Lower lobe of right lung (tissue), 2 donors: ENCODE results near the gene PELI2. TPM values are rescaled to one million over a fixed set of nuclear protein-coding genes. Genes with fewer than 3 reads are reported as not detected.

ENCODE experiments used
- ATAC-seq, 2 donors: fragments of 200-7000 bp; cut with Tn5 transposase; one replicate each; pipeline ENCODE4 v1.9.1; 2020 to 2022; ENCODE audit warnings: mild to moderate bottlenecking in 2 of 2, moderate library complexity in 2 of 2
- DNase-seq: peaks from one replicate; pipeline ENCODE4 v3.0.0-alpha.2; 2020
- H3K27ac ChIP-seq: fragments of 200-600 bp; one replicate; pipeline ENCODE4 v1.8.0; 2022
- H3K27me3 ChIP-seq: fragments of 200-600 bp; one replicate; pipeline ENCODE4 v1.8.0; 2022; ENCODE audit warnings: low read depth
- H3K36me3 ChIP-seq: fragments of 200-600 bp; one replicate; pipeline ENCODE4 v1.8.0; 2022; ENCODE audit warnings: mild to moderate bottlenecking
- H3K4me1 ChIP-seq: fragments of 200-600 bp; one replicate; pipeline ENCODE4 v1.8.0; 2022
- H3K4me3 ChIP-seq: fragments of 200-600 bp; one replicate; pipeline ENCODE4 v1.8.0; 2022; ENCODE audit warnings: mild to moderate bottlenecking
- H3K9me3 ChIP-seq: fragments of 200-600 bp; one replicate; pipeline ENCODE4 v1.8.0; 2022
- intact Hi-C: fragments of 100-400 bp; cut with DNase I; formaldehyde crosslinking; loops from one replicate; pipeline ENCODE4 v1.11.0; 2022
- total RNA-seq: library from RNA; stranded (reverse); fragmentation: NEBNext Ultra II Directional; extraction: Animal tissue kit (Norgen Biotek cat#: 25700); gene quantifications from one replicate; pipeline ENCODE4 v1.2.1, GENCODE V29; 2021
- TF ChIP-seq, protein P1 (sequence below): fragments of 200-600 bp; IDR thresholded peaks from one replicate; pipeline ENCODE4 v1.8.0; 2022; ENCODE audit warnings: antibody characterized with exemption, mild to moderate bottlenecking
- donor health status: DM: no; HTN: yes; CAD: no; lungs with severe emphysema.

The PELI2 gene
- total RNA-seq, 1 donor from 2014 or later: 22.2 TPM

DNA sequence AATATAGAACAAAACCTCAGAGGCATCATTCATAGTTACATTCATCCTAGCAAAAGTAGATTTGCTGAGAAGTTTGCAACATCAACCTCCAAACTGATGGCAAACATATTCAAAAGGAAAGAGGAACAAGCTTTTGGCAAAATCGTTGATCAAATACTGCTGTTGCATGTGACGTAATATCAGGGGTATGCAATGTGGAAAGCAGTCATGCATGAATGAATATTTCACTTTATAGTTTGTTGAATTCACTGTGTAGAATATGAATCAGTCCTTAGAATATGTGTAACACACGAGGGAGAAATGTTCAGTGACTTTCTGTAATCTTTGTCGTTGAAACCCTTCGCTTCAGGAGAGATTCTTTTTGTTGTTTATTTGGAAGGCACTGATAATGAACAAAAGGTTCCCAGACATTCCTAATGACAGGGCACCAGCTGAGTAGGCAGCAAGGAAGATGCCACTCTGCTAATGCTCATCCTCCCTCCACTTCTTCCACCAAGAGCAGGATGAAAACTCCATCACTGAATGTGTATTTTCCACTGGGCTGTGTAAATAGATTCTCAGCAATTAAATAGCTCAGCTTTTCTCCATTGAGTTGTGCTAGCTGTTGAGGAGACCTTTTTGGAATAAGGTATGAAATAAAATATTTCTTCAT lies 126.1 kb downstream of the PELI2 start:
- Histone ChIP-seq H3K9me3 (no peaks in the 10 kb centered on the region), H3K4me3 (no peak overlapping the region), H3K36me3 (no peaks in the 10 kb centered on the region), H3K27me3 (no peaks in the 10 kb centered on the region), H3K27ac (no peak overlapping the region), H3K4me1 (no peaks in the 10 kb centered on the region)
- intact Hi-C loops: no loop called here
- ATAC-seq (no peak), DNase-seq (no peak)
- TF ChIP-seq, protein P1, sequence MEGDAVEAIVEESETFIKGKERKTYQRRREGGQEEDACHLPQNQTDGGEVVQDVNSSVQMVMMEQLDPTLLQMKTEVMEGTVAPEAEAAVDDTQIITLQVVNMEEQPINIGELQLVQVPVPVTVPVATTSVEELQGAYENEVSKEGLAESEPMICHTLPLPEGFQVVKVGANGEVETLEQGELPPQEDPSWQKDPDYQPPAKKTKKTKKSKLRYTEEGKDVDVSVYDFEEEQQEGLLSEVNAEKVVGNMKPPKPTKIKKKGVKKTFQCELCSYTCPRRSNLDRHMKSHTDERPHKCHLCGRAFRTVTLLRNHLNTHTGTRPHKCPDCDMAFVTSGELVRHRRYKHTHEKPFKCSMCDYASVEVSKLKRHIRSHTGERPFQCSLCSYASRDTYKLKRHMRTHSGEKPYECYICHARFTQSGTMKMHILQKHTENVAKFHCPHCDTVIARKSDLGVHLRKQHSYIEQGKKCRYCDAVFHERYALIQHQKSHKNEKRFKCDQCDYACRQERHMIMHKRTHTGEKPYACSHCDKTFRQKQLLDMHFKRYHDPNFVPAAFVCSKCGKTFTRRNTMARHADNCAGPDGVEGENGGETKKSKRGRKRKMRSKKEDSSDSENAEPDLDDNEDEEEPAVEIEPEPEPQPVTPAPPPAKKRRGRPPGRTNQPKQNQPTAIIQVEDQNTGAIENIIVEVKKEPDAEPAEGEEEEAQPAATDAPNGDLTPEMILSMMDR: no peak

DNA sequence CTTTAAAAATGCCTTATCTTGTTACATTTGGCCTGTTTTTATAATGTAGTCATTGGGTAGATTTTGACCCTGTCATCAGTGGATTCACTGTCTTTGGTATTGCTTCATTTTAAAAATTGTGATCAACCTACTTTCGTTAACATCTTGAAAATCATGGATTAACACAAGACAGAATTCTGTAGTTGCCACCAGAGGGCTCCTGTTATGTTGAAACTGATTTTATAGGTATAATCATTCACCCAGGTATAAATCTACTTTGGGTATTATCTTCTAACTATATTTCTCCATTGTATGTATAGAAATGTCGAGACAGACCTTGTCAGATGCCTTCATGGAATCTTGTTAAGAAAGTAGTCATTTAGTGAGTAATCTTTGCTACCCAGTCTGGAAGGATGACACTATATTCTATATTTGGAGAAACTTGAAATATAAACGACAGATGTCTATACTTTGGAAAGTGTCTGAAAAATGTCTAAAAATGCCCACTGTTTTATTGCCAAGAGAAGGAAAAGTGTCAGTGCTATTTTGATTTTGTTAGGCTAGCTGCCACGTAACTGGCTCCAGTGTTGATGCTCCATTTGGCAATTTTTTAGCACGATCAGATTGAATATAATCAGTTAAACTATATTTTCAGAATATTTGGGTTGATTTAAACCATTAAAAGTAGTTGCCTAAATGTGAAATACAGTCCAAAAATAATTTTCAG lies 129.4 kb downstream of the PELI2 start:
- intact Hi-C loops: no loop called here
- Histone ChIP-seq H3K27ac (no peak overlapping the region), H3K9me3 (no peaks in the 10 kb centered on the region), H3K4me3 (no peak overlapping the region), H3K36me3 (no peaks in the 10 kb centered on the region), H3K4me1 (no peaks in the 10 kb centered on the region), H3K27me3 (no peaks in the 10 kb centered on the region)
- DNase-seq (no peak), ATAC-seq (no peak)
- TF ChIP-seq, protein P1: no peak

DNA sequence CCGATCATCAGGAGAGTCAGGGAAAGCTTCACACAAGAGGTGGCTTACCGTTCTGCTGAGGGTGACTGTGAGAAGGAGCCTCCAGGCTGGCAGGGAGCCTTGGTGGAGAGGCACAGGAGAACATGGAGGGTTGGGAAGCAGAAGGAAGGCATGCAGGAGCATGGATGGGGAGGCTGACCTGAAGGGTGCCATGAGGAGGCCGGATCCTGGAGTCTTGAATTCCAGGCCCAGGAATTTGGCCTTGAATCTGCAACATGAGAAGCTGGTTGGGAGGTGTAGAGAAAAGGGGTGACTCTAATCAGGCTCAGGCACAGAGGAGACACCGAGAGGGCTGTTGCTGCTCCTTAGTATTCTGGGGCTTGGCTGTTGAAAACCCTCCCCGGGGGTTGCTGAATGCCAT lies 130.2 kb downstream of the PELI2 start:
- Histone ChIP-seq H3K27me3 (no peaks in the 10 kb centered on the region), H3K4me3 (no peak overlapping the region), H3K4me1 (no peaks in the 10 kb centered on the region), H3K27ac (no peak overlapping the region), H3K36me3 (no peaks in the 10 kb centered on the region), H3K9me3 (no peaks in the 10 kb centered on the region)
- no peak for DNase-seq
- TF ChIP-seq, protein P1: no peak
- ATAC-seq: no peak
- intact Hi-C loops: no loop called here

DNA sequence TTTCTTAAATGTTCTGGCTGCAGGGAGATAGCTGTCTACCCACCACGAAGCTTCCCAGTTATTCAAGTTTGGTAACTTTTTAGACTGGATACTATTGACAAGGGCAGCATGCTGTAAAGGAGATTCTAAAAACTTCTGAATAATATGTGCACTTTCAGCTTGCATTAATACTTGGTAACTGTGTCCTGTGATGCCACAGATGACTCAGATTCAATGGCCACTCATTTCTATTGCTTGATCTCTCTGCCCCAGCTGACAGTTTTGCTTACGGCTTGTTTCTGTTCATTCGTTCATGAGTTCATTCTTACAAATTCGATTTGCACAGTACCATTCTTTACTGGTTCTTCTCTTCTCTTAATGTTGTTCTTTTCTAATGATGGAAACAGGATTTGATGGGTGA lies 142.8 kb downstream of the PELI2 start:
- H3K4me1 ChIP-seq: no peaks in the 10 kb centered on the region
- ATAC-seq (no peak), DNase-seq (no peak)
- TF ChIP-seq, protein P1: no peak
- intact Hi-C loops: no loop called here
- H3K27me3 ChIP-seq: no peaks in the 10 kb centered on the region
- H3K9me3 ChIP-seq: peaks cover 4% of the 10 kb centered on the region
- no peaks in the 10 kb centered on the region for H3K36me3 ChIP-seq
- H3K4me3 ChIP-seq: no peak overlapping the region
- H3K27ac ChIP-seq: no peak overlapping the region

DNA sequence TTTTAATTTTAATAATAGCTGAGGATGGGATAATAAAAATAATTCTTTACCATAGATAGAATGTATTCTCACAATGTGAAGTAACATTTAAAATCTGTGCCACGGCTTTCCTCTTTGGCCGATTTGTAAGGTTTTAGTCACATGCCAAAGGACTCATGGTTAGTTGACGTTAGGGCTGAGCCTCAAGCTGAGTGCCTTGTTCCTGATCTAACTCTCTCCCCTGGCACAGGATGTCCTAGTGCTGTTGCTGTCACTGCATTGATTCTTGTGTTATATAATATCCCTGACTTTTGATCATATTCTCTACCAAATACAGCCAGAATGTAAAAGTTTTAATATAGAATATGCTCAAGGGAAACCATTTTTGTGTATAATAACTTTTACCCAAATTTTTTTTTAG lies 144.3 kb downstream of the PELI2 start:
- DNase-seq: no peak

More for the DNA sequence above, 144.3 kb downstream of the PELI2 start:
- Histone ChIP-seq H3K4me3 (no peak overlapping the region), H3K27me3 (no peaks in the 10 kb centered on the region), H3K9me3 (peaks cover 4% of the 10 kb centered on the region), H3K27ac (no peak overlapping the region), H3K36me3 (no peaks in the 10 kb centered on the region), H3K4me1 (no peaks in the 10 kb centered on the region)
- TF ChIP-seq, protein P1: no peak
- no peak for ATAC-seq
- intact Hi-C loops: no loop called here
